ENCODE data around the gene ZCRB1.

Gene ZCRB1

DNA sequence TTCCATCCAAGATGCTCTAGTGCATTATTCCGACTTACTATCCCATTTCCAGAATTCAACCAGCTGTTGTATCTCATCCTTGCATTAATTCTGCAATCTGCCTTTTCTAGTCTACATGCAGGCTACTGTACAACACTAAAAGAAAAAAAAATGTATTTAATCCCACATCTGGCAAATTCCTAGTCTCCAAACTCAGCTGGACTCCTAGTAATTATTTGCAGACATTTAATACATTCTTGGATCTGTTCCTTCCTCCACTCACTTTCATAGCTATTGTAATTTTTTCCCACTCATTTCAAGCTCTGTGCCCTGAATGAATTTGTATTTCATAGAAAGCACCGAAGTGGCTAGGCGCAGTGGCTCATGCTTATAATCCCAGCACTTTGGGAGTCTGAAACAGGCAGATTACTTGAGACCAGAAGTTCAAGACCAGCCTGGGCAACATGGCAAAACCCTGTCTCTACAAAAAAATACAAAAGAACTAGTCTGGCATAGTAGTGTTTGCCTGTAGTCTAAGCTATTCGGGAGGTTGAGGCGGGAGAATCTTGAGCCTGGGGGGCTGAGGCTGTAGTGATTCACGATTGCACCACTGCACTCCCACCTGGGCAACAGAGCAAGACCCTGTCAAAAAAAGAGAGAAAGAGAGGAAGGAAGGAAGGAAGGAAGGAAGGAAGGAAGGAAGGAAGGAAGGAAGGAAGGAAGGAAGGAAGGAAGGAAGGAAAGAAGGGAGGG lies 48.3 kb downstream of the ZCRB1 start:
- no peak for DNase-seq

DNA sequence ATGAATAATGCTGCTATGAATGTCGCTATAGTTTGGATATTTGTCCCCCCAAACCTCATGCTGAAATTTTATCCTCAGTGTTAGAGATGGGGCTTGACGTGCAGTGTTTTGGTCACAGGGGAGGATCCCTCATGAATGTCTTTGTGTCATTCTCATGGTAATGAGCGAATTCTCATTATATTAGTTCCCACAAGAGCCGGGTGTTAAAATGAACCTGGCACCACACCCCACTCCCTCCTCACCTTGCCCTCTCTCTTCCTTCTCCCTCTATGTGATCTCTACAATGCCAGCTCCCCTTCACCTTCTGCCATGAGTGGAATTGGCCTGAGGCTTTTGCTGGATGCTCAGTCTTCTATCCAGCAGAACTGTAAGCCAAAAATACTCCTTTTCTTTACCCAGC lies 50.4 kb downstream of the ZCRB1 start:
- DNase-seq = no peak

DNA sequence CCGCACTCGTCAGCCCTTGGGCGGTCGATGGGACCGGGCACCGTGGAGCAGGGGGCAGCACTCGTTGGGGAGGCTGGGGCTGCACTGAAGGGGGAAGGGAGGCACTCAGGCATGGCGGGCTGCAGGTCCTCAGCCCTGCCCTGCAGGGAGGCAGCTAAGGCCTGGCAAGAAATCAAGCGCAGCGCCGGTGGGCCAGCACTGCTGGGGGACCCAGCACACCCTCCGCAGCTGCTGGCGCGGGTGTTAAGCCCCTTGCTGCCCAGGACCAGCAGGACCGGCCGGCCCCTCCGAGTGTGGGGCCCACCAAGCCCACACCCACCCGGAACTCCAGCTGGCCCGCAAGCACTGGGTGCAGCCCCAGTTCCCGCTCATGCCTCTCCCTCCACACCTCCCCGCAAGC lies 52.2 kb downstream of the ZCRB1 start:
- no peak for DNase-seq

GRCh38 chr12:42270596-42270995 lies 55.3 kb downstream of the ZCRB1 start:
- no peak for DNase-seq

DNA sequence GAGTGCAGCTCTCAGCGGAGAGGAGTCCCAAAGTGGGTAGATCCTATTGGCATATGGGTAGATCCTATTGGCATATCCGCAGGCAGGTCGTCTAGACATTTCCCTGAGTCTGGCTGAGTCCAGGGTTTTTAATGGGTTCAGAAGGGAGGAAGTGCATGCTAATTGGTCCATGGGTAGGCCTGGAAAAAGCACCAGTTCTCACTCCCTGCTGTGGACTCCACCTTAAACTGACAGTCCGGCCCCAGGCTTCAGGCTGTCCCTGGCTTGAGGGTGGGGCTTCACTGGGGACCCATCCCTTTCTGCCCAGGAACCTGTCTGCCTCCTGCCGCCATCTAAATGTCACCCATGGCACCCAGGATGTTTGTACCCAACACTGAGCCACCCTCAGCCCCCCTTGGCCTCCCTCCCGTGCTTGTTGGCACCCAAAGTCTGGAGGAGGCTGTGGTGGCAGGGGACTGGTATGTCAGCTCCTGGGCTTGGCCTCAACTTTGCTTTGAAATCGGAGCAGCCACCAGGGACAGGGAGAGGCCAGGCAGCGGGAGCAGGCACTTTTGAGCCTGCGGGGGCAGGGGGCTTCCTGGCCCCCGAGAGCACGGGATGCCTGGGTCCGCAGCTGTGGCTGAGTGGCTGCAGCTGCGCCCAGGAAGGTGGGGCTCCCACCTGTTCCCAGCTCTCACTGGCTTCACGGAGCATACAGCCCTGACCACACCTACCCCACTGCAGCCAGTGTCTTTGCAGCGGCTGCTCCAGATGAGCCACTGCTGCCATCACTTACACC lies 58.3 kb downstream of the ZCRB1 start:
- DNase-seq = no peak

DNA sequence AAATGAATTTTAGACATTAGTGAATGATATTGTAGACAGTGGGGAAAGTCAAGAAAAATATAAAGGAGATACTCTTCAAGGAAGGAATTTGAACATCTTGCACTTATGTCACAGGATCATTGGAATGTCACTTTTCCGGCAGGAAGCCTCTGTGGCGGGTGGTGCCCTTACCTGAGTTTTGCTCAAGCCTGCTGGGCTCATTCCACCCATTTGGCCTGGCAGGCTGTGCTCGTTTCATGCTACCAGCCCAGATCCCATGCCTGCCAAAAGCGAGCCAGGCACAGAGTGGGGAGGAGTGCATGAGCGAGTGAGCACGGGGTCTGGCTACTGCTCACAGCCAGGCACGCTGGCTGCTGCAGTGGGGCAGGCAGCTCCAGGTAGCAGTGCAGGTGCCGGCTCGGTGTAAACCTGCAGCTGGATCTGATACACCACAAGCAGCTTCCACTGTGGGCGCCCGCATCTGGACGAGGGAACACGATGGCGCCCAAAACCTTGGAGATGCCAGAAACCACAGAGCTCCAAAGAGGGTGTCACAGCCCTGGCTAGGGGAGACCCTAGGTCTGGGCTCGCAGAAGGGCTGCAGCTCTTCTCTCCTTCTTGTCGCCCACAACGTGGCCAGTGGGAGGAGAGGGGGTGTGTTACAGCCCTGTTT lies 59.2 kb downstream of the ZCRB1 start:
- DNase-seq = no peak

DNA sequence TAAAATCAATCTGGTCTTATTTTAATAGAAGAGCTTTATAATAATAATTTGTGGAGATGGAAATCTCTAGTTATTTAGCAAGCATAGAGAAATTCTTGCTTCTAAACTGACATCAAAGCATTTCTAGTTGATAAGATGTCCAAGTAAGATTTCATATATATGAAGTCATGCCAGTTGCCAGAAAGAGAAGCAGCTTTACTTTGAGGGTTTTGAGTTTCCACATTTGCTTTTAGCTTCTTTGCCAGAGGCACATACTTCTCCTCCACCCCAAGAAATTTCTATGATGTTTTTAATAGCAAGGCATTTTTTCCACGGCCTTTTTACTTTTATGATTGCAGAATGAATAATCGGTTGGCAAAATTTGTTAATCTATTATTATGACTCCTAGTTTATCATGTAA lies 63.6 kb downstream of the ZCRB1 start:
- DNase-seq = no peak
